Left lung (tissue), 10 donors: ENCODE data around the gene TTC24. TPM values are rescaled to one million over a fixed set of nuclear protein-coding genes. Genes with fewer than 3 reads are reported as not detected.

Experiments
- ATAC-seq: fragments of 200-7000 bp; cut with Tn5 transposase; one replicate; pipeline ENCODE4 v1.9.1; 2020; ENCODE audit warnings: moderate library complexity
- DNase-seq, 4 donors: peaks; one replicate each; pipeline ENCODE4 v3.0.0-alpha.2; 2013 to 2020
- H3K27ac ChIP-seq, 2 donors: fragments of 200-600 bp; sonication (generic) in 1 of 2; one replicate each; pipeline versions ENCODE4 v1.5.0 to v1.8.0; 2020 to 2021
- H3K27me3 ChIP-seq, 2 donors: fragments of 200-600 bp; sonication (generic) in 1 of 2; one replicate each; pipeline versions ENCODE4 v1.5.0 to v1.8.0; 2020 to 2021
- H3K36me3 ChIP-seq, 2 donors: fragments of 200-600 bp; sonication (generic) in 1 of 2; one replicate each; pipeline versions ENCODE4 v1.5.0 to v1.8.0; 2020 to 2021
- H3K4me1 ChIP-seq, 2 donors: fragments of 200-600 bp; one replicate each; pipeline ENCODE4 v1.8.0; 2021
- H3K4me3 ChIP-seq, 2 donors: fragments of 200-600 bp; sonication (generic) in 1 of 2; one replicate each; pipeline versions ENCODE4 v1.5.0 to v1.8.0; 2020 to 2021; ENCODE audit warnings: mild to moderate bottlenecking in 1 of 2
- H3K9me3 ChIP-seq, 2 donors: fragments of 200-600 bp; sonication (generic) in 1 of 2; one replicate each; pipeline versions ENCODE4 v1.5.0 to v1.8.0; 2020 to 2021
- CTCF ChIP-seq, 2 donors: fragments of 200-600 bp; sonication (generic) in 1 of 2; IDR thresholded peaks; one replicate each; pipeline versions ENCODE4 v1.5.0 to v1.8.0; 2021; ENCODE audit warnings: antibody characterized with exemption in 2 of 2
- intact Hi-C, 2 donors: fragments of 100-400 bp; cut with DNase I; formaldehyde crosslinking; loops; one replicate each; pipeline versions ENCODE4 v1.11.2 to v1.14.2; 2022
- polyA plus RNA-seq, 6 donors: library from polyadenylated mRNA; unstranded; fragments of 120-200 nt; gene quantifications; one replicate each; pipeline ENCODE4 v1.2.1, GENCODE V29; 2013; ENCODE audit not compliant: insufficient read length in 6 of 6
- total RNA-seq, 2 donors: library from RNA; stranded (reverse); fragmentation: NEBNext Ultra II Directional; extraction: Animal tissue kit (Norgen Biotek cat#: 25700); gene quantifications; one replicate each; pipeline ENCODE4 v1.2.1, GENCODE V29; 2021
- donor health status: DM: no; HTN: yes; CAD: no.
- donor health status: DM: no; HTN: no; CAD: no.

TTC24 gene
- total and polyA plus RNA-seq, 8 donors = 0.07 to 0.34 (median 0.16) TPM; not detected in 4

GRCh38 chr1:156534424-156535060 lies 45.0 kb upstream of the TTC24 start:
- no peaks in the 10 kb centered on the region for H3K9me3 ChIP-seq
- H3K36me3 ChIP-seq = peaks cover 0 to 17% of the 10 kb centered on the region in 2 donors
- intact Hi-C loops = no loop called here

GRCh38 chr1:156537027-156537426 lies 42.5 kb upstream of the TTC24 start:
- DNase-seq (no peak), ATAC-seq (no peak)
- Histone ChIP-seq H3K27ac (no peak overlapping the region), H3K9me3 (no peaks in the 10 kb centered on the region), H3K36me3 (peaks cover 0 to 10% of the 10 kb centered on the region in 2 donors), H3K4me3 (no peak overlapping the region), H3K27me3 (no peaks in the 10 kb centered on the region), H3K4me1 (no peaks in the 10 kb centered on the region)
- no peak for TF ChIP-seq CTCF (IDR thresholded peaks at IDR 0.05)
- intact Hi-C loops = no loop called here

More at GRCh38 chr1:156534424-156535060, 45.0 kb upstream of the TTC24 start:
- no peak for TF ChIP-seq CTCF (IDR thresholded peaks at IDR 0.05)
- DNase-seq (no peak), ATAC-seq (no peak)
- Histone ChIP-seq H3K27me3 (no peaks in the 10 kb centered on the region), H3K27ac (no peak overlapping the region), H3K4me3 (no peak overlapping the region), H3K4me1 (no peaks in the 10 kb centered on the region)

GRCh38 chr1:156538711-156539440 lies 40.6 kb upstream of the TTC24 start:
- no peak for ATAC-seq
- TF ChIP-seq CTCF (IDR thresholded peaks at IDR 0.05) = no peak
- no peak for DNase-seq
- Histone ChIP-seq H3K36me3 (peaks cover 0 to 8% of the 10 kb centered on the region in 2 donors), H3K9me3 (no peaks in the 10 kb centered on the region), H3K27ac (no peak overlapping the region), H3K4me1 (no peaks in the 10 kb centered on the region), H3K4me3 (no peak overlapping the region), H3K27me3 (no peaks in the 10 kb centered on the region)
- intact Hi-C loops = no loop called here

GRCh38 chr1:156539818-156540355 lies 39.6 kb upstream of the TTC24 start:
- Histone ChIP-seq H3K27me3 (no peaks in the 10 kb centered on the region), H3K9me3 (no peaks in the 10 kb centered on the region), H3K4me3 (no peak overlapping the region), H3K27ac (no peak overlapping the region), H3K4me1 (no peaks in the 10 kb centered on the region), H3K36me3 (peaks cover 0 to 4% of the 10 kb centered on the region in 2 donors)
- DNase-seq (no peak), ATAC-seq (no peak)
- TF ChIP-seq CTCF (IDR thresholded peaks at IDR 0.05) = no peak
- intact Hi-C loops = no loop called here

GRCh38 chr1:156540955-156541354 lies 38.6 kb upstream of the TTC24 start:
- ATAC-seq (peak; percentile 72), DNase-seq (no peak)
- Histone ChIP-seq H3K4me3 (no peak overlapping the region), H3K36me3 (peaks cover 0 to 4% of the 10 kb centered on the region in 2 donors), H3K27me3 (no peaks in the 10 kb centered on the region), H3K4me1 (no peaks in the 10 kb centered on the region), H3K27ac (no peak overlapping the region), H3K9me3 (no peaks in the 10 kb centered on the region)
- TF ChIP-seq CTCF (IDR thresholded peaks at IDR 0.05) = no peak
- intact Hi-C loops = no loop called here
